Sigmoid colon (tissue), 4 donors: Measurements from ENCODE around the gene NUP214.

Experiments used
- EP300 ChIP-seq, 4 donors: sonication (generic); formaldehyde crosslinking; IDR thresholded peaks; one replicate each; pipeline ENCODE4 v1.6.1; 2017; ENCODE audit warnings: antibody characterized with exemption in 4 of 4
- POLR2A ChIP-seq, 2 donors: fragments of 450-650 bp; IDR thresholded peaks; one replicate each; pipeline ENCODE4 v1.6.1; 2016; ENCODE audit warnings: antibody characterized with exemption in 2 of 2, mild to moderate bottlenecking in 2 of 2, moderate library complexity in 2 of 2
- POLR2AphosphoS5 ChIP-seq, 4 donors: sonication (generic); formaldehyde crosslinking; IDR thresholded peaks; one replicate each; pipeline ENCODE4 v1.6.1; 2017; ENCODE audit warnings: antibody characterized with exemption in 4 of 4
- TF ChIP-seq, protein P1 (sequence below), 4 experiments: fragments of 450-650 bp in 3 of 4; fragments of 200-600 bp in 1 of 4; IDR thresholded peaks; one replicate each; pipeline ENCODE4 v1.5.1; 2016 to 2019; ENCODE audit warnings: antibody characterized with exemption in 4 of 4, mild to moderate bottlenecking in 3 of 4, moderate library complexity in 2 of 4

- TF ChIP-seq, protein P1, sequence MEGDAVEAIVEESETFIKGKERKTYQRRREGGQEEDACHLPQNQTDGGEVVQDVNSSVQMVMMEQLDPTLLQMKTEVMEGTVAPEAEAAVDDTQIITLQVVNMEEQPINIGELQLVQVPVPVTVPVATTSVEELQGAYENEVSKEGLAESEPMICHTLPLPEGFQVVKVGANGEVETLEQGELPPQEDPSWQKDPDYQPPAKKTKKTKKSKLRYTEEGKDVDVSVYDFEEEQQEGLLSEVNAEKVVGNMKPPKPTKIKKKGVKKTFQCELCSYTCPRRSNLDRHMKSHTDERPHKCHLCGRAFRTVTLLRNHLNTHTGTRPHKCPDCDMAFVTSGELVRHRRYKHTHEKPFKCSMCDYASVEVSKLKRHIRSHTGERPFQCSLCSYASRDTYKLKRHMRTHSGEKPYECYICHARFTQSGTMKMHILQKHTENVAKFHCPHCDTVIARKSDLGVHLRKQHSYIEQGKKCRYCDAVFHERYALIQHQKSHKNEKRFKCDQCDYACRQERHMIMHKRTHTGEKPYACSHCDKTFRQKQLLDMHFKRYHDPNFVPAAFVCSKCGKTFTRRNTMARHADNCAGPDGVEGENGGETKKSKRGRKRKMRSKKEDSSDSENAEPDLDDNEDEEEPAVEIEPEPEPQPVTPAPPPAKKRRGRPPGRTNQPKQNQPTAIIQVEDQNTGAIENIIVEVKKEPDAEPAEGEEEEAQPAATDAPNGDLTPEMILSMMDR (IDR thresholded peaks at IDR 0.05) = no peak
- TF ChIP-seq POLR2A (IDR thresholded peaks at IDR 0.05) = no peak
- TF ChIP-seq POLR2AphosphoS5 (IDR thresholded peaks at IDR 0.05) = no peak
- TF ChIP-seq EP300 (IDR thresholded peaks at IDR 0.05) = no peak
Observed at GRCh38 chr9:131173995-131174394, 48.6 kb downstream of the NUP214 start.
